Colon (tissue), 2 donors: ENCODE measurements around the gene ARF6.
"Not testable (repeated sequence)": the region's sequence is repeated elsewhere in the genome, so short reads cannot be mapped to it uniquely, and the experiment has no call there.

Experiments
- FAIRE-seq: peaks from 2 replicates; lab custom pipeline; 2012; peaks lifted over from hg19 to GRCh38; lab: Jason Lieb, UNC
- donor health status: control.
- donor health status: control.

Gene ARF6

GRCh38 chr14:49876563-49877127 is 16.2 kb upstream of the ARF6 start:
- FAIRE-seq: no peak

DNA sequence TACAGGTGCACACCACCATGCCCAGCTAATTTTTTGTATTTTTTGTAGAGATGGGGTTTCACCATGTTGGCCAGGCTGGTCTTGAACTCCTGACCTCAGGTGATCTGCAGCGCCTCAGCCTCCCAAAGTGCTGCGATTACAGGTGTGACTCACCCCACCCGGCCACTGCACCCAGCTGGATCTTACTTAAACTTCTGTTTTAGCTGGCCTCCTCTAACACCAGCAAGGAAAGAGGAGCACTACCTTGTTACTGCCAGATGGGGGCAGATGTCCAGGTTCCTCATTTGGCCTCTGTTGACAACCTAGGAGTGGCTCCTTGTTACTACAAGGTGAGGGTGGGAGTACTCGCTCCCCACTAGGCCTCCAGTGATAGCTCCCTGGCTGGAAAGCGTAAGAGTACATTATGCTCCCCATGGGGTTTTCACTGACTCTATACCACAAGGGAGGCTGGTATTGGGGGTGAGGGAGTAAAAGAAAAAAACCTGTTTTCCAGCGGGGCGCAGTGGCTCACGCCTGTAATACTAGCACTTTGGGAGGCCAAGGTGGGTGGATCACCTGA is 13.2 kb upstream of the ARF6 start:
- no peak for FAIRE-seq

DNA sequence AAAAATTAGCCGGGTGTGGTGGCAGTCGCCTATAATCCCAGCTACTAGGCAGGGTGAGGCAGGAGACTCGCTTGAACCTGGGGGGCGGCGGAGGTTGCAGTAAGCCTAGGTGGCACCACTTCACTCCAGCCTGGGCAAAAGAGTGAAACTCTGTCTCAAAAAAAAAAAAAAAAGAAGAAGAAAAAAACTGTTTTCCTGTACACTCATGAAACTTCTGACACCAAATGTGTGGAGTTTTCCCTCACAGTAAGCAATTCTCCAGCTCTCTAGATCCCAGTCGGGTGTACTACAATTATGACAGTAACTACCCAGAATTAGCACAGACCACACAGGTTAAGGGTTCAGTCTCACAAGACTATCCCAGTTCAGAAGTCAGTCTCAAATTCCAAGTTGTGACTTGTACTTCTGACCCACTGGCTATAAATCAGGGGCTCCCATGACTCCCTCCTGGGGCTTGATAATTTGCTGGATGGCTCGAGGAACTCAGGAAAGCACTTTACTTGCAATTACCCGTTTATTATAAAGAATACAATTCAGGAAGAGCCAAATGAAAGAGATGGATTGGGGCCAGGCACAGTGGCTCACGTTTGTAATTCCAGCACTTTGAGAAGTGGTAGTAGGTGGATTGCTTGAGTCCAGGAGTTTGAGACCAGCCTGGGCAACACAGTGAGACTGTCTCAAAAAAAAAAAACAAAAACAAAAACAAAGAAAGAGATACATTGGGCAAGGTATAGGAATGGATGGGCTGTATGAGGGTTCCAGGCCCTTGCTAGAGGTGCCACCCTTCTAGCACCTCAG is 12.4 kb upstream of the ARF6 start:
- no peak for FAIRE-seq

DNA sequence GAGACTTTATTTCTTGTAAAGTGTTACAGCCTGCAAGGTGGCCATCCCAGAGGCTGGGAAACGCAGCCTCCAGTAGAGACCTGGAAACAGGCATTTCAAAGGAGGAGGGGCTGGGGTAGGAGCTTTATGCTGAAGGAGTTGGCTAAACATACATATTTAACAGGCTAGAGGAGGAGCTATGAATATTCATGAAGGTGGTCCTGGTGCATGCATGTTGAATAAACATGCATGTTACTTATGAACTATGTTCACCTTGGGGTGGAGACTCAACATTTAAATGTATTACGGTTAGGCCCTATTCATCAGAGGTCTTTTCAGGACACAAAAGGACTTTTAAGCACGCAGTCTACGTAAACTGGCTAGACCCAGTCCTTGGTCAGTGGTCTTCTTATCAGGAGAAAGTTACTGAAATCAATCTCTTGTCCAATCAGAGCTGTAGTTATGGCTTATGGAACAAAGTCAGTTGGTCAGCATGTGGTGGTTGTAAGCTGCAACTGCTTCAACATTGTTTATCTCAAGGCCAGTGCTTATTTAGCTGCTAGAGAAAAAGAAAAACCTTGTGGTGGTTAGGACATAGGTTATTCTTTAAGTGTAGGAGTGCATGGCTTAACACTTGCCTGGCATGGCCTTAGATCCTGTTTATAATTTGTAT is 11.4 kb upstream of the ARF6 start:
- no peak for FAIRE-seq

DNA sequence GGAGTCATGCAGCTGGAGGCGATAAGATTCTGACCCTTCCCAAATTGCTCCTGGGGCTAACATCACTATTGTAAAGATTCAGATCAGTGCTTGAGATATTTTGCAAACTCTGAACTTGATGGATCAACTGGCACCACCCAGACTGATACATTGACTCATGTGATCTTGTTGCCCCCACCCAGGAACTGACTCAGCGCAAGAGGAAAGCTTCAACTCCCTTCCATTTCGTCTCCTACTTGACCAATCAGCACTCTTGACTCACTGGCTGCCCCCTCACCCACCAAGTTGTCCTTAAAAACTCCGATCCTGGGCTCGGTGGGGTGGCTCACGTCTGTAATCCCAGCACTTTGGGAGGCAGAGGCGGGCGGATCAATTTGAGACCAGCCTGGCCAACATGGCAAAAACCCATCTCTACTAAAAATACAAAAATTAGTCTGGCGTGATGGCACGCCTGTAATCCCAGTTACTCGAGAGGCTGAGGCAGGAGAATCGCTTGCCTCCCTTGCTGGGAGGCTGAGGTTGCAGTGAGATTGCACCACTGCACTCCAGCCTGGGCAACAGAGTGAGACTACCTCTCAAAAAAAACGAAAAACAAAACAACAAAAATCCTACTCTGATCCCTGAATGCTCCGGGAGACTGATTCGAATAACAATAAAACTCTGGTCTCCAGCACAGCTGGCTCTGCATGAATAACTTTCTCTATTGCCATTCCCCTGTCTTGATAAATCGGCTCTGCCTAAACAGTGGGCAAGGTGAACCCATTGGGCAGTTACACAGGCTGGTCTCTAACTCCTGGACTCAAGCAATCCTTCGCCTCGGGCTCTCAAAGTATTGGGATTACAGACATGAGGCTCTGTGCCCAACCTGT is 9.8 kb upstream of the ARF6 start:
- FAIRE-seq: no peak

DNA sequence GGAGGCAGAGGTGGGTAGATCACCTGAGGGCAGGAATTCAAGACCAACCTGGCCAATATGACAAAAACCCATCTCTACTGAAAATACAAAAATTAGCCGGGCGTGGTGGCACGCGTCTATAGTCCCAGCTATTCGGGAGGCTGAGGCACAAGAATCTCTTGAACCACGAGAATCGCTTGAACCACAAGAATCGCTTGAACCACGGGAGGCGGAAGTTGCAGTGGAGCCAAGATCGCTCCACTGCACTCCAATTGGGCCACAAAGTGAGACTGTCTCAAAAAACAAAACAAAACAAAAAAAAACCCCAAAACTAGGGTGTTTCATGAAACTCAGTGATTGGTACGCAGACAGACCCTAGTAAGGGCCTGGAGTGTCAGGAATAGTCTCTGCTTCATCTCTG is 6.4 kb upstream of the ARF6 start:
- no peak for FAIRE-seq

DNA sequence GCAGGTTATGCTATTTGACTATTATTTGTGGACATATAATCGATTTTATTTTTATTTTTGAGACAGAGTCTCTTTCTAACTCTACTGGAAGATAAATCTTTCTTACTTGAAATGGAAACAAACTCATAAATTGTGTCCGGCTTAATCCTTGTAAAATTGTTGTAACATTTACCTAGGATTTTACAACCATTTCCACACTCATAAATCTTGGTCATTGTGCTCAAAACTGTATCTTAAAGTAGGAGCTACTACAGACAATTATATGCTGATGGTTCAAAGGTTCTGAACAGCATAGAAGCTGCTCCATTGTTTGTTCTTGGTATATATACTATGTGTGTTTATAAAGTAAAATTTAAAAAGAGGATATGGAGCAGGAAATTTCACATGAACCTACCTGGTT is 4.6 kb upstream of the ARF6 start:
- FAIRE-seq: peak; percentile 64

DNA sequence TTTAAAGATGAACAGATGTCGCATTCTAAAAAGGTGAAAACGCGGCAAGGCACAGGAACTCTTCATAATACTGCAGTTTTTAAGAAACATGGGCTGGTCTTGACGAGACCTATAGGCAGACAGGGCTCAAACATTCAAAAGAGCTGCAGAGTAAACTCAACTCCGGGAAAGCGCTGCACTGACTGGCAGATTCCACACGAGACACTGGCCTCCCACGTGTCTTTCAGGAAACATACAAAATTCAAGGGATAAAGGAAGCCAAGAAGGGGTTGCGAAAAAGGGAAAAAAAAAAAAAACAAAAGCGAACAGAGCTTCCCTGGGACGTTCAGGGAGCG is 614 bp upstream of the ARF6 start:
- no peak for FAIRE-seq

- FAIRE-seq: no peak
Measured at GRCh38 chr14:49893309-49894213, 679 bp downstream of the ARF6 start.

DNA sequence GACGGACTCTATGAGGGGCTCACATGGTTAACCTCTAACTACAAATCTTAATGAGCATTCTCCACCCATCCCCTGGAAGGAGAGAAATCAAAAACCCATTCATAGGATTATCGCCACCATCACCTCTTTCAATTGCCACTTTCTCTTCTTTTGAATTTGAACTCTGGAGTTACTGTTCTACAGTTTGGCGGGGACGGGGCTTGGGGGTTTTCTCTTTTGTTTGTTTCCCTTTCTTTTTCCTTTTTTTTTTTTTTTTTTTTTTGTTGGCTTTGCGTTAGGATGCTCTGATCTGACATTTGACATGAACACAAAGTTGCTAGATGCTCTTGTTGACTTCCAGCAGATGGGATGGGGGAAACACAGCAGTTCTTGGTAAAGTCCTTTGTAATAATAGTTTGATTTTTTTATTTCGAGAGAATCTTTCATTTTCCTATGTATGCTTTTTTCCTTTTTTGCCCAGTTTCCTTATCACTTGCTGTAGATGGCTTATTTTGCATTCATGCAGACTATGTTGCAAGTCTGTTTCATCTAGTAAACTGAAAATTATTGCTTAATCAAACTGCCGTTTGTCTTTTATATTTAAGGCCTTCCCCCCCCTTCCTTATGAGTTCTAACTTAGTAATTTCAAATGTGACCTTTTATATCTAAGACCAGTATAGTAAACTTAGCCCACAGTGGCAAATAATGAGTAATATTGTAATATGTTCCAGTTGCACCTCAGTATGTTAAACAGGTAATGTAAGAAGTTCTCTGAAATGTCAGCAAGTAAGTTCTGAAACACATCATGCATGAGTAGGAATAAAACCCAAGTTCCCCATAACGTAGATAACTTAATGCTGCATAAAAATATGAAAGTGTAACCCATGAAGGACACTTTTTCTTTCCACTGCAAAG is 1.6 kb downstream of the ARF6 start:
- not testable (repeated sequence) for FAIRE-seq

DNA sequence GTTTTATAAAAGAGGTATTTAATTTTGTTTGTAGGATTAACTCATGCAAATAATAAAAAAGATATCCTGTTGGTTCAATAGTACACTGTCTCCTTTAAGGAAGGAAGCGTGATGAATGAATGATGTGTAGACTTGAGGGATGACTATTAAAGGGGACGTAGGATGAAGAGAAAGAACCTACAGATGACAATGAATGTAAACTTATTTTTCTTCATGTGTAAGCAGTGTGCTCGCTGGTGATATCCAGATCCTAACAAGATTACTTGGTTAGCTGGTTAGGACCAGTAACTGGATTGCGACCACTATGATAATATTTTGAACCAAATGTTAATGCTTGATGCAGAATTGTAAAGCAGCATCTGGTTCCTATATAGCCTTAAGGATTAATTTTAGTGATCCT is 2.6 kb downstream of the ARF6 start:
- no peak for FAIRE-seq

GRCh38 chr14:49896272-49896671 is 3.4 kb downstream of the ARF6 start:
- FAIRE-seq: not testable (repeated sequence)

GRCh38 chr14:49896966-49897365 is 4.1 kb downstream of the ARF6 start:
- FAIRE-seq: no peak

DNA sequence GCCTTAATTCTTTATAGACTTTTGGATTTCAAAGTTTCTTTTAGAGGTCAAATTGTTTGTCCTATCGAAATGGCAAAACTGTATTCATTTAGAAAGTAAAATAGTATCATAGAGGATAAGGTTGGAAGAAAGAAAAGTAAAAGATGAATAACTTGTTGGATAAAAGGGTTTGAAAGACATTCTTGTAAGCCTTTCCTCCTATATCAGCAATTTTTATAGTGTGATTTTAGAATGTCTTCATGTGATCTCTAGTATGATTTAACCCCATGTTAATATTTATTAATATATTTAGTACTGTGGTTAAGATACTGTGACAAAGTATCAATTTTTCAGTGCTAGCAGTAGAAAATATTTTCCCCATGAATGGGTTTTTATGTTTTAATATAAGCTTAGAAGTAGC is 4.5 kb downstream of the ARF6 start:
- no peak for FAIRE-seq

DNA sequence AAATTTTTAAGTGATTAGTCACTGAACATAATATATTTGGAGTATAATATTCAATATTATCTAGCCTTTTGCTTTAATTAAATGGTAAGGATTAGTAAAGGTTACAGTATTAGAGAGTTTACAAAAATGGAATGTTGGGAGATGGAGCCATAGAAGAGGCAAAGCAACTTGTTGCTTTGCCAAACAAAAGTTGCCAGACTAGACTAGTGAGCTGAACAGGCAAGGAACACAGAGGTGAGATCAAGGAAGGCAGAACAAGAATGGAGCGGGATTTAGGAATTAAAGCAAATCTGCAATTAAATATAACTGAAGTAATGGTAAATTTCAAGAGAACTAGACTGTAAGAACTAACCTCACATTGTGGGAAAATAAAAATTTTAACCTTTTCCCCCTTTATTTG is 5.1 kb downstream of the ARF6 start:
- FAIRE-seq: no peak

DNA sequence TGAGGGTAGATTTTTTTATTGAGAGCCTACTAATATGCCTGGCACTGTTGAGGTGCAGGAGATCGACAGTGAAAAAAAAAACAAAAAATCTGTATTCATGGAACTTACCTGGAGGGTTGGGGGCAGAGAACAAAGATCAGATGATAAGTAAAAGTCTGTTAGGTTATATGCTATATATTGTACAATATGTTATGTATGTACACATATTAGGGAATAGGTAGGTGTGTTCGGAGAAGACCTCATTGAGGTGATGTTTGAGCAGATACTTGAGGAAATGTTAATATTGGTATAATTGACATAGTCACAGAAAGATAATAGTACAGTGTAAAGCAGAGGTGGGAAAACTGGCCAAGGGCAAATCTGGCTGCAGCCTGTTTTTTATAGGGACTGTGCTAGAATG is 5.6 kb downstream of the ARF6 start:
- no peak for FAIRE-seq

DNA sequence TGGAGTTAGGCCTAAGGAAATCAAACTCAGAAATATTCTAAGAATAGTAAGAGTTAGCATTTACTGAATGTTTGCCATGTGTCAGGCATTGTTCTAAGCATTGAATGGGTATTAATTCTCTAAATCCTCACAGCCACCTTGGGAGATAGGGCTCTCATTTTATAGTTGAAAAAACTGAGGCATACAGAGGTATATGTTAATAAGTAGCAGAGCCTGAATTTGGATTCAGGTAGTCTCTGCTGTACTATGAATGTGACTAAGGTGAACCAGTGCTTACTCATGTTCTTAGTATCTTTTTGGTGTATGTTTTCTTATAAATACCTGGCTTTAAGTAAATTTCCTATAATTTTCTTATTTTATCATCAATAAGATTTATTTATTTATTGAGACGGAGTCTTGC is 8.1 kb downstream of the ARF6 start:
- no peak for FAIRE-seq

DNA sequence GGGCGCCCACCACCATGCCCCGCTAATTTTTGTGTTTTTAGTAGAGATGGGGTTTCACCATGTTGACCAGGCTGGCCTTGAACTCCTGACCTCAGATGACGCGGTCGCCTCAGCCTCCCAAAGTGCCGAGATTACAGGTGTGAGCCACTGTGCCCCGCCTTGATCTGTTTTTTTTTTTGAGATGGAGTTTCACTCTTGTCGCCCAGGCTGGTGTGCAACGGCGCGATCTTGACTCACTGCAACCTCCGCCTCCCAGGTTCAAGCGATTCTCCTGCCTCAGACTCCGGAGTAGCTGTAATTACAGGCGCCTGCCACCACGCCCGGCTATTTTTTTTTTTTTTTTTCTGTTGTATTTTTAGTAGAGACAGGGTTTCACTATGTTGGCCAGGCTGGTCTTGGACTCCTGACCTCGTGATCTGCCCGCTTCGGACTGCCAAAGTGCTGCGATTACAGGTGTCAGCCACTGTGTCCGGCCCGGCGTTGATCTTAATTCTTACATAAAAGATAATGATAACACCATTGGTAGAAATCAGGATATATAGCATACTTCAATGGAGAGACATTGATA is 9.9 kb downstream of the ARF6 start:
- not testable (repeated sequence) for FAIRE-seq

- no peak for FAIRE-seq
Measured at GRCh38 chr14:49904270-49904669, 11.4 kb downstream of the ARF6 start.

DNA sequence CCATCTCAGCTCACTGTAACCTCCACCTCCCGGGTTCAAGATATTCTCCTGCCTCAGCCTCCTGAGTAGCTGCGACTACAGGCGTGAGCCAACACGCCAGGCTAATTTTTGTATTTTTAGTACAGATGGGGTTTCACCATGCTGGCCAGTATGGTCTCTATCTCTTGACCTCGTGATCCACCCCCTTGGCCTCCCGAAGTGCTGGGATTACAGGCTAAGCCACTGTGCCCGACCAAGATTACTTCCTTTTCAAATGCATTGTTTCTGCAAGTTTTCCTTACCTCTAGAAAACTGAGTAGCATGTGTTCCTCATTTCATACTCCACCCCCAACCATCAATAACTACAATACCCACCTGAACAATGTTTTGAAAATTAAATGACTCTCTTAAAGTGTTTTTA is 13.1 kb downstream of the ARF6 start:
- no peak for FAIRE-seq
